HG03025 (cell line): ENCODE measurements around the gene NTS.
A peak's percentile ranks its signal among the peaks of the same experiment; 100 is the strongest.

ENCODE experiments used
- ATAC-seq: cut with Tn5 transposase; IDR thresholded peaks from one replicate; pipeline ENCODE4 v1.9.1; 2021; ENCODE audit warnings: mild to moderate bottlenecking, moderate library complexity; ENCODE audit not compliant: unreplicated experiment, low FRiP score

NTS gene

DNA sequence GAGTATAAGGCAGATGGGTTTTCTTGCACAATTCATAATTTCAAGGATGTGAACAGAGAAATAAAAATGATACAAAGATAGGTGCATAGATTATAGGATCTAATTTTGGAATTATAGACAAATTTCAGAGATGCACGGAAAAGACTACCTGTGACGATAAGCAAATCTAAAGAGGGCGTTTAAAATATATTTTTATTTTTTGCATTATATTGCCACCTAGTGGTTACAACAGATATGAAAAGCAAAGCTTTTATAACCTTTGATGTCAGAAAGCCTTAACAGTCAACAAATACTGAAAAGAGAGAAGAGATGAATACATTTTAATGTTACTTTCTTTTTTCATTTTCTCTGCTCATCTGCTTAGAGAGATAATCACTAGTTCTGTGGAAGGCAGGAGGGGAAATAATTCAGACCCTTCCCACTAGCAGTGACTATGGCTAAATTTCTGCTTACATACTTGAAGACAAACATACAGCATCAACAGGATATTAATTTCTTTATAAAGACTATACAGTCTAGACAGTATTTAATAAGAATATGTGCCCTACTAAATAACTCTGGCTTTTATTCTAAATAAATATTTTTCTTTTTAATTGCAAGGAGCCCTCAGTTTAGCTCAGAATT is 46.3 kb downstream of the NTS start:
- peak; percentile 61 for ATAC-seq

GRCh38 chr12:85923767-85924331 is 49.8 kb downstream of the NTS start:
- ATAC-seq, result no peak

- no peak for ATAC-seq
These were observed 53.1 kb downstream of the NTS start for GRCh38 chr12:85927166-85927565.
